AG09319 (cell line): ENCODE results near the gene HOXA7.

ENCODE experiments used
- DNase-seq: peaks from one replicate; pipeline ENCODE4 v3.0.0-alpha.2; 2010; ENCODE audit warnings: low read depth; ENCODE audit errors: extremely low read depth
- CTCF ChIP-seq: IDR thresholded peaks from 2 replicates; pipeline ENCODE4 v1.5.1; 2011; ENCODE audit warnings: low read depth, mild to moderate bottlenecking, inconsistent platforms, low read length, moderate library complexity

The HOXA7 gene

GRCh38 chr7:27108390-27109127 lies 47.9 kb downstream of the HOXA7 start:
- no peak for DNase-seq
- TF ChIP-seq CTCF: no peak

- no peak for TF ChIP-seq CTCF
- DNase-seq: no peak
Observed at GRCh38 chr7:27107391-27108381, 48.8 kb downstream of the HOXA7 start.

GRCh38 chr7:27106901-27107240 lies 49.6 kb downstream of the HOXA7 start:
- TF ChIP-seq CTCF: no peak
- DNase-seq: no peak

GRCh38 chr7:27106181-27106900 lies 50.1 kb downstream of the HOXA7 start:
- no peak for DNase-seq

GRCh38 chr7:27105301-27106031 lies 51.0 kb downstream of the HOXA7 start:
- DNase-seq: no peak
- no peak for TF ChIP-seq CTCF

More at GRCh38 chr7:27106181-27106900, 50.1 kb downstream of the HOXA7 start:
- no peak for TF ChIP-seq CTCF

- no peak for DNase-seq
- no peak for TF ChIP-seq CTCF
Observed at GRCh38 chr7:27104341-27105058, 52.0 kb downstream of the HOXA7 start.
